ENCODE results near the gene STRN.
"Not testable (repeated sequence)": the region's sequence is repeated elsewhere in the genome, so short reads cannot be mapped to it uniquely, and the experiment has no call there.

Gene STRN

GRCh38 chr2:36892805-36893204, 73.5 kb downstream of the STRN start:
- no peak overlapping the region for H3K4me3 ChIP-seq (ENCODE audit: low read depth, low read length)
- no peaks in the 10 kb centered on the region for H3K27me3 ChIP-seq (ENCODE audit: control insufficient read depth, insufficient read depth, low read length)
- H3K9ac ChIP-seq (ENCODE audit: low read depth, low read length) = no peak overlapping the region
- H3K9me3 ChIP-seq (ENCODE audit: control insufficient read depth, insufficient read depth, low read length) = no peaks in the 10 kb centered on the region
- no peaks in the 10 kb centered on the region for H3K36me3 ChIP-seq (ENCODE audit: control insufficient read depth, insufficient read depth, low read length)
- no peaks in the 10 kb centered on the region for H3K4me1 ChIP-seq (ENCODE audit: control insufficient read depth, insufficient read depth, low read length)

- no peaks in the 10 kb centered on the region for H3K27me3 ChIP-seq (ENCODE audit: control insufficient read depth, insufficient read depth, low read length)
- no peaks in the 10 kb centered on the region for H3K36me3 ChIP-seq (ENCODE audit: control insufficient read depth, insufficient read depth, low read length)
- H3K4me1 ChIP-seq (ENCODE audit: control insufficient read depth, insufficient read depth, low read length) = no peaks in the 10 kb centered on the region
- no peak overlapping the region for H3K9ac ChIP-seq (ENCODE audit: low read depth, low read length)
- H3K9me3 ChIP-seq (ENCODE audit: control insufficient read depth, insufficient read depth, low read length) = no peaks in the 10 kb centered on the region
- no peak overlapping the region for H3K4me3 ChIP-seq (ENCODE audit: low read depth, low read length)
Observed at GRCh38 chr2:36889795-36890194, 76.5 kb downstream of the STRN start.

- not testable (repeated sequence) for H3K9ac ChIP-seq (ENCODE audit: low read depth, low read length); H3K4me1 ChIP-seq (ENCODE audit: control insufficient read depth, insufficient read depth, low read length); H3K27me3 ChIP-seq (ENCODE audit: control insufficient read depth, insufficient read depth, low read length); H3K9me3 ChIP-seq (ENCODE audit: control insufficient read depth, insufficient read depth, low read length); H3K36me3 ChIP-seq (ENCODE audit: control insufficient read depth, insufficient read depth, low read length); H3K4me3 ChIP-seq (ENCODE audit: low read depth, low read length)
Observed at GRCh38 chr2:36887095-36887494, 79.2 kb downstream of the STRN start.

- no peaks in the 10 kb centered on the region for H3K36me3 ChIP-seq (ENCODE audit: control insufficient read depth, insufficient read depth, low read length)
- H3K4me3 ChIP-seq (ENCODE audit: low read depth, low read length) = no peak overlapping the region
- no peak overlapping the region for H3K9ac ChIP-seq (ENCODE audit: low read depth, low read length)
- H3K9me3 ChIP-seq (ENCODE audit: control insufficient read depth, insufficient read depth, low read length) = no peaks in the 10 kb centered on the region
- no peaks in the 10 kb centered on the region for H3K27me3 ChIP-seq (ENCODE audit: control insufficient read depth, insufficient read depth, low read length)
- no peaks in the 10 kb centered on the region for H3K4me1 ChIP-seq (ENCODE audit: control insufficient read depth, insufficient read depth, low read length)
Observed at GRCh38 chr2:36886664-36887063, 79.7 kb downstream of the STRN start.

GRCh38 chr2:36885605-36886004, 80.7 kb downstream of the STRN start:
- H3K9ac ChIP-seq (ENCODE audit: low read depth, low read length) = no peak overlapping the region
- H3K27me3 ChIP-seq (ENCODE audit: control insufficient read depth, insufficient read depth, low read length) = no peaks in the 10 kb centered on the region
- no peaks in the 10 kb centered on the region for H3K9me3 ChIP-seq (ENCODE audit: control insufficient read depth, insufficient read depth, low read length)
- no peaks in the 10 kb centered on the region for H3K36me3 ChIP-seq (ENCODE audit: control insufficient read depth, insufficient read depth, low read length)
- no peaks in the 10 kb centered on the region for H3K4me1 ChIP-seq (ENCODE audit: control insufficient read depth, insufficient read depth, low read length)
- H3K4me3 ChIP-seq (ENCODE audit: low read depth, low read length) = no peak overlapping the region

GRCh38 chr2:36882532-36882931, 83.8 kb downstream of the STRN start:
- Histone ChIP-seq H3K27me3 (ENCODE audit: control insufficient read depth, insufficient read depth, low read length) (no peaks in the 10 kb centered on the region), H3K9me3 (ENCODE audit: control insufficient read depth, insufficient read depth, low read length) (no peaks in the 10 kb centered on the region), H3K4me1 (ENCODE audit: control insufficient read depth, insufficient read depth, low read length) (no peaks in the 10 kb centered on the region), H3K4me3 (ENCODE audit: low read depth, low read length) (no peak overlapping the region), H3K36me3 (ENCODE audit: control insufficient read depth, insufficient read depth, low read length) (no peaks in the 10 kb centered on the region), H3K9ac (ENCODE audit: low read depth, low read length) (no peak overlapping the region)

- Histone ChIP-seq H3K27me3 (ENCODE audit: control insufficient read depth, insufficient read depth, low read length) (no peaks in the 10 kb centered on the region), H3K36me3 (ENCODE audit: control insufficient read depth, insufficient read depth, low read length) (no peaks in the 10 kb centered on the region), H3K4me3 (ENCODE audit: low read depth, low read length) (no peak overlapping the region), H3K9me3 (ENCODE audit: control insufficient read depth, insufficient read depth, low read length) (no peaks in the 10 kb centered on the region), H3K9ac (ENCODE audit: low read depth, low read length) (no peak overlapping the region), H3K4me1 (ENCODE audit: control insufficient read depth, insufficient read depth, low read length) (no peaks in the 10 kb centered on the region)
Observed at GRCh38 chr2:36881816-36882215, 84.5 kb downstream of the STRN start.

GRCh38 chr2:36878429-36878828, 87.9 kb downstream of the STRN start:
- Histone ChIP-seq H3K4me3 (ENCODE audit: low read depth, low read length) (no peak overlapping the region), H3K27me3 (ENCODE audit: control insufficient read depth, insufficient read depth, low read length) (no peaks in the 10 kb centered on the region), H3K9ac (ENCODE audit: low read depth, low read length) (no peak overlapping the region), H3K4me1 (ENCODE audit: control insufficient read depth, insufficient read depth, low read length) (no peaks in the 10 kb centered on the region), H3K36me3 (ENCODE audit: control insufficient read depth, insufficient read depth, low read length) (peaks cover 4% of the 10 kb centered on the region), H3K9me3 (ENCODE audit: control insufficient read depth, insufficient read depth, low read length) (no peaks in the 10 kb centered on the region)

- Histone ChIP-seq H3K36me3 (ENCODE audit: control insufficient read depth, insufficient read depth, low read length) (peaks cover 4% of the 10 kb centered on the region), H3K27me3 (ENCODE audit: control insufficient read depth, insufficient read depth, low read length) (no peaks in the 10 kb centered on the region), H3K4me3 (ENCODE audit: low read depth, low read length) (no peak overlapping the region), H3K9ac (ENCODE audit: low read depth, low read length) (no peak overlapping the region), H3K4me1 (ENCODE audit: control insufficient read depth, insufficient read depth, low read length) (no peaks in the 10 kb centered on the region), H3K9me3 (ENCODE audit: control insufficient read depth, insufficient read depth, low read length) (no peaks in the 10 kb centered on the region)
Observed at GRCh38 chr2:36871068-36871707, 95.1 kb downstream of the STRN start.

GRCh38 chr2:36869606-36870005, 96.7 kb downstream of the STRN start:
- Histone ChIP-seq H3K4me3 (ENCODE audit: low read depth, low read length) (no peak overlapping the region), H3K4me1 (ENCODE audit: control insufficient read depth, insufficient read depth, low read length) (no peaks in the 10 kb centered on the region), H3K36me3 (ENCODE audit: control insufficient read depth, insufficient read depth, low read length) (no peaks in the 10 kb centered on the region), H3K9ac (ENCODE audit: low read depth, low read length) (no peak overlapping the region), H3K9me3 (ENCODE audit: control insufficient read depth, insufficient read depth, low read length) (no peaks in the 10 kb centered on the region), H3K27me3 (ENCODE audit: control insufficient read depth, insufficient read depth, low read length) (no peaks in the 10 kb centered on the region)

- no peaks in the 10 kb centered on the region for H3K36me3 ChIP-seq (ENCODE audit: control insufficient read depth, insufficient read depth, low read length)
- H3K4me1 ChIP-seq (ENCODE audit: control insufficient read depth, insufficient read depth, low read length) = no peaks in the 10 kb centered on the region
- no peaks in the 10 kb centered on the region for H3K9me3 ChIP-seq (ENCODE audit: control insufficient read depth, insufficient read depth, low read length)
- H3K9ac ChIP-seq (ENCODE audit: low read depth, low read length) = no peak overlapping the region
- H3K27me3 ChIP-seq (ENCODE audit: control insufficient read depth, insufficient read depth, low read length) = no peaks in the 10 kb centered on the region
- no peak overlapping the region for H3K4me3 ChIP-seq (ENCODE audit: low read depth, low read length)
Observed at GRCh38 chr2:36861896-36862295, 104.4 kb downstream of the STRN start.

- Histone ChIP-seq H3K4me3 (ENCODE audit: low read depth, low read length) (no peak overlapping the region), H3K27me3 (ENCODE audit: control insufficient read depth, insufficient read depth, low read length) (no peaks in the 10 kb centered on the region), H3K36me3 (ENCODE audit: control insufficient read depth, insufficient read depth, low read length) (no peaks in the 10 kb centered on the region), H3K4me1 (ENCODE audit: control insufficient read depth, insufficient read depth, low read length) (no peaks in the 10 kb centered on the region), H3K9me3 (ENCODE audit: control insufficient read depth, insufficient read depth, low read length) (no peaks in the 10 kb centered on the region), H3K9ac (ENCODE audit: low read depth, low read length) (no peak overlapping the region)
Observed at GRCh38 chr2:36859366-36859792, 107.0 kb downstream of the STRN start.

All from iPS-15b (cell line).